ENCODE results near the gene SDE2.
"Not testable (repeated sequence)": the region's sequence is repeated elsewhere in the genome, so short reads cannot be mapped to it uniquely, and the experiment has no call there.

The SDE2 gene

GRCh38 chr1:225999227-225999911 lies at the start of gene SDE2:
Gene SDE2 (minus strand): TSS chr1:225999343. CDS start chr1:225999312, 31 bp downstream.
- DNase-seq: peak; percentile 100

GRCh38 chr1:226048886-226049285 lies 49.7 kb upstream of the SDE2 start:
- no peak for DNase-seq

DNA sequence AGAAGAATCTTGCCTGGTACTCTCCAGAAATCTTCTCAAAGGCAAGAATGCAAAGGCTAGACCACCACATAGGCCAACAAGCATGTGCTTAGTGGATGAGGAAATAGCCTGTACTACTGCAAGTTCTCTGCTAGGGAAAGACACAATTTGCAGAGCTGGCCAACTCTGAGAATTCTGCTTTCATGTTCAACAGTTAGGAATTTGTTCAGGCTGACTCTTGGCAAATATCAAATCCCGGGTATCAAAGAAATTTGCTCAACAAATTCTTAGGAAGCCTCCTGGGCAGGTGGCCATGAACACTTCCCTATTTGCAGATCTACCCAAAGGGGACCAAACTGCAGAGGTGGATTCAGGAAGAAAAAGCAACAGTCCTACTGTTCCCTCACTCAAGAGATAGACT lies 48.4 kb upstream of the SDE2 start:
- no peak for DNase-seq

- no peak for DNase-seq
Observed at GRCh38 chr1:226046240-226046639, 47.1 kb upstream of the SDE2 start.

DNA sequence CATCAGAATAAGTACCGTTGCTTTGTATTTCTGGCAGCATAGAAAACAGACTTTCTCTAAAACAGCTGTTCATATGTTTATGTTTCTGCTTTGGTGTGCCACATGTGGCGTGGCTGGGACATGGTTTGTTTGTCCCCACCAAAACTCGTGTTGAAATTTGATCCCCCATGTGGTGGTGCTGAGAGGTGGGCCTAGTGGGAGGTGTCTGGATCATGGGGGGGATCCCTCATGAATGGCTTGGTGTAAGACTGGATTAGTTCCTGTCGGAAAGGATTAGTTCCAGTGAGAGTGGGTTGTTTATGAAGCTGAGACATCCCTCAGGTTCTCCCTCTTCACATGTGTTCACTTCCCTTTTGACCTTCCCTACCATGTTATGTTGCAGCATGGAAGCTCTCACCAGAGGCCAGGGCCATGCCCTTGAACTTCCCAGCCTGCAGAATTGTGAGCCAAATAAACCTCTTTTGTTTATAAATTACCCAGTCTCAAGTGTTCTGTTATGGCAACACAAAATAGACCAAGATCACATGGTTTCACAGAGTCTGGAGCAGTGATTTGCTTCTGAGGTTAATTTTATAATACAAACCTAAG lies 45.5 kb upstream of the SDE2 start:
- no peak for DNase-seq

GRCh38 chr1:226041419-226041818 lies 42.3 kb upstream of the SDE2 start:
- no peak for DNase-seq

GRCh38 chr1:226038661-226039060 lies 39.5 kb upstream of the SDE2 start:
- DNase-seq: no peak

DNA sequence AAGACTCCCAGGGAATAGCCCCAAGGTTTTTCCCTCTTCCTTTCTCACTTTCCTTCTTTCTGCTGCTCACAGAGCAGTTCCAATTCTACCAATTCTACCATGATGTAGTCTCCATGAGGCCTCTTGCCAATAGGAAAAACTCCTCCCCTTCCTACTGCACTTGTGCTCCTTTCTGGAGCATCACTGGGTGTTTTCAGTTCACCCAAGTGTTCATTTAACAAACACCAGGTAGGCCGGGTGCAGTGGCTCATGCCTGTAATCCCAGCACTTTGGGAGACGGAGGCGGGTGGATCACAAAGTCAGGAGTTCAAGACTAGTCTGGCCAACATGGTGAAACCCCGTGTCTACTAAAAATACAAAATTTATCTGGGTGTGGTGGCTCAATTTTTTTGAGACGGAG lies 36.8 kb upstream of the SDE2 start:
- no peak for DNase-seq

- peak; percentile 97 for DNase-seq
Observed at GRCh38 chr1:226034482-226034881, 35.3 kb upstream of the SDE2 start.

DNA sequence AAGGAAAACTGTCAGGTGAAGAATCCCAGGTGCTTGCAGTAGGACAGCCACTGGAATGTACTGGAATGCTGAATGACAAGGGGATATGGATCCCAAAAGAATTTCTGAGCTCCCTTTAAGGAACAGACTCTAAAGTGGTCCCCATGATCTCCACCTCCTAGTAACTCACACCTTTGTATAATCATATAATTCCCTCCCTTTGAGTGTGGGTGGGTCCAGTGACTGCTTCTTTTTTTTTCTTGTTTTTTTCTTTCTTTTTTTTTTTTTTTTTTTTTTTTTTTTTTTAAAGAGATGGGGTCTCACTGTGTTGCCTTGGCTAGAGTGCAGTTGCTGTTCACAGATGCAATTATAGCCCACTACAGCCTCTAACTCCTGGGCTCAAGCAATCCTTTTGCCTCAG lies 34.8 kb upstream of the SDE2 start:
- no peak for DNase-seq

DNA sequence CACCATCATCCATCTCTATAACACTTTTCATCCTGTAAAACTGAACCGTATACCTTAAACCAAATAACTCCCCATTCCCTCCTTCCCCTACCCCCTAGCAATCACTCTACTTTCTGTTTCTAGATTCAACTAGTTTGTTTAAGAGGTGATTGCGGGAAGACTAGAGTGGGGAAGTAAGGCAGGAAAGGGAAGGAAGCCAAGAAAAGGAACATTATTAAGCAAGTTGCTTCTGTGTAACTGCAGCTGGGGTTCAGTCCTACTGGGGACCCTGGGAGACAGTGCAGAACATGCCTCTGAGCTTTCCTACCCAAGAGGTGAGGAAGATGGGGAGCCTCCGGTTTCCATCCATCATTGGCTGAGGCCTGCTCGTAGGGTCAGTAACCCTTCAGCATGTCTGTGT lies 34.4 kb upstream of the SDE2 start:
- peak; percentile 77 for DNase-seq

- DNase-seq: no peak
Observed at GRCh38 chr1:226029568-226030225, 30.6 kb upstream of the SDE2 start.

- DNase-seq: peak; percentile 65
Observed at GRCh38 chr1:226029093-226029496, 30.0 kb upstream of the SDE2 start.

- DNase-seq: no peak
Observed at GRCh38 chr1:226027538-226028217, 28.5 kb upstream of the SDE2 start.

DNA sequence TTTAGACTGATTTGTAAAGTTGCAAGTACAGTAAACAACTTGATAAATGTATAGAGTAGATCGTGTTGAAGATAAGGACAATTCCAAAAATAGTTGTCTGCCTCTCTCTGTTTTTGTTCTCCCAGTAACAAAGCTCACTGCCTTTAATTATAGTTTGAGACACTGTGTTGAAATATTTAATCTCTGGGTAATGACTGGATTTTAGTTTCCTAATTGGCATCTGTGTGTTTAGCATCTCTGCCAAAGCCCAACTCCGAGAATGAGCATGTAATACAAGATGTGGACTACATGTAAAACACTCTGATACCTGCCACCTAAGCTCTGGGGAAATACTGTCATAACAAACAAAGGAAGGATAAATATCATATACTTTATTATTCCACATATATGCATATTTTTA lies 27.7 kb upstream of the SDE2 start:
- DNase-seq: no peak

GRCh38 chr1:226023735-226024134 lies 24.6 kb upstream of the SDE2 start:
- DNase-seq: no peak

DNA sequence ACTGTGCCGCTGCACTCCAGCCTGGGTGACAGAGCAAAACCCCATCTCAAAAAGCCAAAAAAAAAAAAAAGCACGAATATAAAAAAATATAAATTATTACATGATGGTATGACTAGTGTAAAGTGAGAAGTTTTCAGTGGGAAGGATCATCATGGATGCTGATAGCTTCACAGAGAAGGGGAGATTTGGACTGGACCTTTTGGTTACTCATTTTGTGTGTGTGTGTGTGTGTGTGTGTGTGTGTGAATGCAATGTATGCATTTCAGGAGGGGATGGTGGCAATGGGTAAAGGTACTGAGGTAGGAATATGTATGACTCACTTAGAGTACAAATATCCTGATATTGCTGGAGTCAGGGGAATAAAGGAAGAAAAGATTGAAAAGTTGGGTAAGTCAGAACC lies 22.7 kb upstream of the SDE2 start:
- DNase-seq: no peak

DNA sequence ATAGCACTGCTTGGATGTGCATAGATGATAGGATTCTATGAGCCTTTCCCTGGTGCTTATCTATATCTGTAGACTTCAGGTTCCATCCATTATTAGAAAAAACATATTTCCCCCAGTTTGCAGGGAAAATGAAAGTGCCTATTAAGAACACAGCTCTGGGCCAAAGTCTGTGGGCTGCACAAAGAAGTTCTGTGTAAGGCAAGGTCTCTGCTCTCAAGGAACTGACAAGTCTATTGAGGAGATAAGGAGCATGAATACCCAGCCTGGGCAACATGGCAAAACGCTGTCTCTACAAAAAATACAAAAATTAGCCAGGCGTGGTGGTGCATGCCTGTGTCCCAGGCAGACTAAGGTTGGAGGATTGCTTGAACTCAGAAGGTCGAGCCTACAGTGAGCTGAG lies 22.3 kb upstream of the SDE2 start:
- DNase-seq: no peak

- DNase-seq: no peak
Observed at GRCh38 chr1:226019572-226019971, 20.4 kb upstream of the SDE2 start.

DNA sequence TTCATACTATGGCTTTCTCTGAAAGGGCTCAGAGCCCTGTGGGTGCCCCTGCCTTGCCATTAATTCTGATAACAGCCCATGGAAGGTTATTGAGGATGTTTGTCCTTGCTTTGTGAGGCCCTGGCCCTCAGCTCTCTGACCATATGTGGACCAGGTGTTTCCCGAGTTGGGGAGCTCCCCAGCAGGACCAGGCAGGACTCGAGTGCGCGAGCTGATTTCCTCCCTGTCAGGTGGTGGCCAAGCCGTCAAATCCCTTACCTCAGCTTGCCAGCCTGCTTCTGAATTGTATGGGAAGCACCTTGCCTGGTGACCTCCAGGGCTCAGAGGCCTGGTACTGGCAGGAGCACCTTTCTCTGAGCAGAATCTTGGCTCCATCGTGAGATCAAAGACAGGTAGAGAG lies 17.9 kb upstream of the SDE2 start:
- DNase-seq: no peak

- DNase-seq: no peak
Observed at GRCh38 chr1:226009650-226010044, 10.5 kb upstream of the SDE2 start.

GRCh38 chr1:226007126-226007892 lies 8.2 kb upstream of the SDE2 start:
- not testable (repeated sequence) for DNase-seq

- DNase-seq: no peak
Observed at GRCh38 chr1:226006686-226007085, 7.5 kb upstream of the SDE2 start.

Measured in GF-D8 (cell line).